ENCODE measurements around the gene DHRS12.

Gene DHRS12

GRCh38 chr13:51780099-51780498, 23.9 kb downstream of the DHRS12 start:
- no peak for DNase-seq

- no peak for DNase-seq
Observed at GRCh38 chr13:51778392-51778791, 25.6 kb downstream of the DHRS12 start.

- no peak for DNase-seq
Observed at GRCh38 chr13:51777921-51778320, 26.0 kb downstream of the DHRS12 start.

GRCh38 chr13:51776179-51776578, 27.8 kb downstream of the DHRS12 start:
- DNase-seq, result no peak

- DNase-seq, result no peak
Observed at GRCh38 chr13:51773515-51773914, 30.4 kb downstream of the DHRS12 start.

- DNase-seq, result no peak
Observed at GRCh38 chr13:51772781-51773180, 31.2 kb downstream of the DHRS12 start.

GRCh38 chr13:51772105-51772455, 31.9 kb downstream of the DHRS12 start:
- no peak for DNase-seq

GRCh38 chr13:51771418-51772104, 32.4 kb downstream of the DHRS12 start:
- DNase-seq, result no peak

- no peak for DNase-seq
Observed at GRCh38 chr13:51770681-51771417, 33.1 kb downstream of the DHRS12 start.

- DNase-seq, result no peak
Observed at GRCh38 chr13:51770160-51770559, 33.8 kb downstream of the DHRS12 start.

- DNase-seq, result no peak
Observed at GRCh38 chr13:51769455-51770127, 34.4 kb downstream of the DHRS12 start.

GRCh38 chr13:51768976-51769375, 35.0 kb downstream of the DHRS12 start:
- DNase-seq, result no peak

GRCh38 chr13:51768378-51768921, 35.5 kb downstream of the DHRS12 start:
- no peak for DNase-seq

GRCh38 chr13:51767100-51767499, 36.9 kb downstream of the DHRS12 start:
- no peak for DNase-seq

GRCh38 chr13:51765142-51765515, 38.8 kb downstream of the DHRS12 start:
- DNase-seq, result no peak

- no peak for DNase-seq
Observed at GRCh38 chr13:51764184-51765141, 39.5 kb downstream of the DHRS12 start.

- DNase-seq, result no peak
Observed at GRCh38 chr13:51763486-51763885, 40.5 kb downstream of the DHRS12 start.

- no peak for DNase-seq
Observed at GRCh38 chr13:51761643-51762350, 42.2 kb downstream of the DHRS12 start.

- no peak for DNase-seq
Observed at GRCh38 chr13:51760592-51760991, 43.4 kb downstream of the DHRS12 start.

GRCh38 chr13:51759240-51759639, 44.7 kb downstream of the DHRS12 start:
- DNase-seq, result no peak

- DNase-seq, result no peak
Observed at GRCh38 chr13:51758691-51759090, 45.3 kb downstream of the DHRS12 start.

- DNase-seq, result no peak
Observed at GRCh38 chr13:51756651-51757050, 47.3 kb downstream of the DHRS12 start.
